ENCODE results near the gene ARHGAP21. TPM values are rescaled to one million over a fixed set of nuclear protein-coding genes. Genes with fewer than 3 reads are reported as not detected.

The ARHGAP21 gene
- total RNA-seq, 4 donors from 2014 or later = 83.2 to 118 (median 86.3) TPM

DNA sequence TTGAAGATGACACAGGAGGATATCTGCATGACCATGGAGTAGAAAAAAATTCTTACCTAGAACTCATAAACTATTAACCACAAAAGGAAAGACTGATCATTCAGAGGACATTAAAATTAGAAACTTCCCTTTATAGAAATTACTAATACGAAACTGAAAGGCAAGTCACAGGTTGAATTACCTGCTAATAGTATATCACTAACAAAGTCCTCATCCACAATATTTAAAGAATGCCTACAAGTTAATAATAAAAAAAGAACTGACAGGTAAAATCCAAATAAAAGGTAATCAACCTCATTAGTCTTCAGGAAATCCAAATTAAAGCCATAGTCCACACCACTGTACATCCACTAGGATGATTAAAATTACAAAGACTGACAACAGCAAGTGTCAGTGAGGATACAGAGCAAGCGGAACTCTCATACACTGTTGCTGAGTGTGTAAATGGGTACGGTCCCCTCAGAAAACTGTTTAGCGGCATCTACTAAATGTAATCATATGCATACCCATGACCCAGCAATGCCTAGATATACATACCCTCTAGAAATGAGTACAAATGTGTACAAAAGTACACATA is 71.2 kb downstream of the ARHGAP21 start:
- H3K9me3 ChIP-seq = no peaks in the 10 kb centered on the region

DNA sequence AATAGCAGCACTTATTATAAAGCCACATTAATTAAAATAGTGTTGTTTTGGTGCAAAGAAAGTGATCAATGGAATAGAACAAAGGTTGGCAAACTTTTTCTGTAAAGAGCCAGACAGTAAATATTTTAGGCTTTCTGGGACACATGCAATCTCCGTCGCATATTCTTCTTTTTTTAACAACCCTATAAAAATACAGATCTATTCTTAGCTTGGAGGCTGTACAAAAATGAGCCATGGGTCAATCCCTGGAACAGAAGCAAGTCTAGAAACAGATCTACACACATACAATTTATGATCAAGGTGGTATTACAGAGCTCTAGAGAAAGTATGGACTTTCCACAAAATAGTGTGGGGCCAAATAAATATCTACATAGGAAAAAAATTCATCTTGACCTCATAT is 71.8 kb downstream of the ARHGAP21 start:
- WGBS, 2 donors = 66 to 78% methylated on average over 2 of the region's 2 CpGs
- DNase-seq = no peak
- no peak for TF ChIP-seq POLR2A (IDR thresholded peaks at IDR 0.05)
- TF ChIP-seq, protein P1, sequence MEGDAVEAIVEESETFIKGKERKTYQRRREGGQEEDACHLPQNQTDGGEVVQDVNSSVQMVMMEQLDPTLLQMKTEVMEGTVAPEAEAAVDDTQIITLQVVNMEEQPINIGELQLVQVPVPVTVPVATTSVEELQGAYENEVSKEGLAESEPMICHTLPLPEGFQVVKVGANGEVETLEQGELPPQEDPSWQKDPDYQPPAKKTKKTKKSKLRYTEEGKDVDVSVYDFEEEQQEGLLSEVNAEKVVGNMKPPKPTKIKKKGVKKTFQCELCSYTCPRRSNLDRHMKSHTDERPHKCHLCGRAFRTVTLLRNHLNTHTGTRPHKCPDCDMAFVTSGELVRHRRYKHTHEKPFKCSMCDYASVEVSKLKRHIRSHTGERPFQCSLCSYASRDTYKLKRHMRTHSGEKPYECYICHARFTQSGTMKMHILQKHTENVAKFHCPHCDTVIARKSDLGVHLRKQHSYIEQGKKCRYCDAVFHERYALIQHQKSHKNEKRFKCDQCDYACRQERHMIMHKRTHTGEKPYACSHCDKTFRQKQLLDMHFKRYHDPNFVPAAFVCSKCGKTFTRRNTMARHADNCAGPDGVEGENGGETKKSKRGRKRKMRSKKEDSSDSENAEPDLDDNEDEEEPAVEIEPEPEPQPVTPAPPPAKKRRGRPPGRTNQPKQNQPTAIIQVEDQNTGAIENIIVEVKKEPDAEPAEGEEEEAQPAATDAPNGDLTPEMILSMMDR (IDR thresholded peaks at IDR 0.05) = no peak
- Histone ChIP-seq H3K4me3 (replicated peaks in 1 of 3) (no peak overlapping the region), H3K27me3 (no peaks in the 10 kb centered on the region), H3K4me1 (no peaks in the 10 kb centered on the region), H3K36me3 (no peaks in the 10 kb centered on the region), H3K27ac (no peak overlapping the region), H3K9me3 (no peaks in the 10 kb centered on the region)
- intact Hi-C loops (cut with DNase I) = no loop called here

More for the DNA sequence above, 71.2 kb downstream of the ARHGAP21 start:
- Histone ChIP-seq H3K4me3 (replicated peaks in 1 of 3) (no peak overlapping the region), H3K27me3 (no peaks in the 10 kb centered on the region), H3K27ac (no peak overlapping the region), H3K36me3 (no peaks in the 10 kb centered on the region), H3K4me1 (no peaks in the 10 kb centered on the region)
- DNase-seq = no peak
- intact Hi-C loops (cut with DNase I) = no loop called here
- 97 to 99% methylated on average over 4 of the region's 4 CpGs for WGBS, 2 donors
- TF ChIP-seq POLR2A (IDR thresholded peaks at IDR 0.05) = no peak
- TF ChIP-seq, protein P1 (IDR thresholded peaks at IDR 0.05) = no peak

DNA sequence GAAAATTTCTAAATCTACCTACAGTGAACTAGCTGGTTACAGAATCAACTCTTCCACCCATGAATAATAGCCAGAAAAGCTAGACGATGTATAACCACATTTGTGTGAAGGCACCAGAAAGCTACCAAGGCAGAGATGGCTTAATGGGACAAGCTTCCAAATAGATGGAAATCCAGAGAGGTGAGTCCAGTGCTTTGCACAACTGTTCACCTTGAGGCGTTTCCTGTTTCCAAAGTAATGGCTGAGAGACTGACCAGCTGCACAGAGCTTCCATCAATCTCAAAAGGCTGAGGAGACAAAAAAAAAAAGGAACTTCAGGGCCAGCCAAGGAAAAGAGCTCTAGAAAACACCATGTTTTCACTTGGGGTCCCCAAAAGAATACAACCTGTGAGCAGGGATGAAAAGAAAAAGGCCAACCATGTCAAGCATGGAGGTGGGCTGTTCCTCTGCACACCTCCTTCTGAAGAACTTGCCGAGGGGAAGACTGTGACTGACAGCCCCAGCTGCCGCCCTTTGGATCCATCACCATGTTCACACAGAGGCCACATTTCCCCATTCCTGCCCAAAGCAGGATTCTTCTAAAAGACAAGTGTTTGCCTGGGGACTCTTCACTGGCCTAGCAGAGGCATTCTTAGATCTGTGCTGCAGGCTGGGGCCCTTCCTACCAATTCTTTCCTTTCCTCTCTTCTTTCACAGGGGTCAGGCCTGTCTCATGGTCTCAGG is 72.9 kb downstream of the ARHGAP21 start:
- no peak for DNase-seq
- Histone ChIP-seq H3K27me3 (no peaks in the 10 kb centered on the region), H3K36me3 (no peaks in the 10 kb centered on the region), H3K4me3 (replicated peaks in 1 of 3) (no peak overlapping the region), H3K27ac (no peak overlapping the region), H3K9me3 (no peaks in the 10 kb centered on the region), H3K4me1 (no peaks in the 10 kb centered on the region)
- WGBS, 2 donors = 80 to 86% methylated on average over 4 of the region's 4 CpGs
- intact Hi-C loops (cut with DNase I) = no loop called here
- TF ChIP-seq, protein P1 (IDR thresholded peaks at IDR 0.05) = no peak
- no peak for TF ChIP-seq POLR2A (IDR thresholded peaks at IDR 0.05)

DNA sequence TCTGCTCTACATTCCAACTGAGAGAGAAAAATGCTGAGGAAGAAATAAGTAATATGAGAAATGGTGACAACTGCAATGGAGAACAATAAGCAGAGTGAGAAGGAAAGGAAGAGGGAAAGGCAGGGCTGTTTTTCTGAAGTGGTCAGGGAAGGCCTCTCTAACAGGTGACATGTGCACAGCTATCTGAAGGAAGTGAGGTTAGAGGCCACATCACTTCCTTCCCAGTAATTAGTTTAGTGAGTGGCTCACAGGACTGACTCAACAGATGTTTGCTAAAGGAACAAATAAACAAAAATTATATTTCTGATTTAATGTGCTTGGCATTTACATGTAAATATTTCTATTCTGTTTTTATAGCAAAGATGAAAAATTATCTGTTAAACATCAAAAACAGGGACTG is 77.9 kb downstream of the ARHGAP21 start:
- Histone ChIP-seq H3K27me3 (no peaks in the 10 kb centered on the region), H3K27ac (no peak overlapping the region), H3K36me3 (no peaks in the 10 kb centered on the region), H3K9me3 (no peaks in the 10 kb centered on the region), H3K4me3 (replicated peaks in 1 of 3) (no peak overlapping the region), H3K4me1 (peaks cover 0 to 5% of the 10 kb centered on the region in 2 donors)
- TF ChIP-seq, protein P1 (IDR thresholded peaks at IDR 0.05) = no peak
- no peak for TF ChIP-seq POLR2A (IDR thresholded peaks at IDR 0.05)
- intact Hi-C loops (cut with DNase I) = loop anchor here (10.0 kb wide), 1 partner anchor 79 kb away; the partner anchor contains the start of gene ARHGAP21
- DNase-seq = no peak

- Histone ChIP-seq H3K27me3 (no peaks in the 10 kb centered on the region), H3K9me3 (no peaks in the 10 kb centered on the region), H3K36me3 (no peaks in the 10 kb centered on the region), H3K4me3 (replicated peaks in 1 of 3) (no peak overlapping the region), H3K27ac (no peak overlapping the region), H3K4me1 (peaks cover 0 to 5% of the 10 kb centered on the region in 2 donors)
- TF ChIP-seq POLR2A (IDR thresholded peaks at IDR 0.05) = no peak
- TF ChIP-seq, protein P1 (IDR thresholded peaks at IDR 0.05) = no peak
- intact Hi-C loops (cut with DNase I) = loop anchor here (10.0 kb wide), 1 partner anchor 80 kb away; the partner anchor contains the start of gene ARHGAP21
- DNase-seq = no peak
Observed at GRCh38 chr10:24645022-24645421, 78.7 kb downstream of the ARHGAP21 start.

Data from thyroid gland (tissue), 4 donors.